ENCODE measurements around the gene PDIA6. TPM values are rescaled to one million over a fixed set of nuclear protein-coding genes. Genes with fewer than 3 reads are reported as not detected.

PDIA6 gene
- total RNA-seq, 2 experiments from 2014 or later: 127 to 136 TPM

DNA sequence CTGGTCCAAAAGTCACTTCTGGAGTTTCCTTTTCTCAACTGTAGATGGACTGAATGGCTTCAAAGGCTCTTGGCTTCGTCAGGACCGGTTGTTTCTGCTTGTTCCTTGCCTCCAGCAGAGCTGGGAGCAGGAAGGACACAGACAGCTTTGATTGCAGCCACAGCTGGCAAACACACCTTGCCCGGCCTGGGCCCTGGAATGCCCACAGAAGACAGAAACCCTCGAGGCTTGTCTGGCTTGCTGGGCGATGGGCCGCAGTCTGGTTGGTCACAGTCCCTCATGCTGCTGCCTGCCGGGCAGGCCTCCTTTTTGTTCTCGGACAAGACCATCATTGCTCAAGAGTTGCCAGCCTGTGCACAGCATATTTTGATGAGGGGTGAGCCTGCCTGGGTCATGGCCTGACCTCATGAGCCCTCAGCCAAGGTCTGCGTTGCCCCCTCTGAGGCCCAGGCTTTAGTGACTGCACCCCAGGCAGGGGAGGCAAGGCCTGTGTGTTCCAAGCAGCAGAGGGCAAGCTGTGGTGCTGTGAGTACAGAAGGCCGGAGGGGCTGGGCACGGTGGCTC lies 53.4 kb downstream of the PDIA6 start:
- POLR2A ChIA-PET: no interaction called here

DNA sequence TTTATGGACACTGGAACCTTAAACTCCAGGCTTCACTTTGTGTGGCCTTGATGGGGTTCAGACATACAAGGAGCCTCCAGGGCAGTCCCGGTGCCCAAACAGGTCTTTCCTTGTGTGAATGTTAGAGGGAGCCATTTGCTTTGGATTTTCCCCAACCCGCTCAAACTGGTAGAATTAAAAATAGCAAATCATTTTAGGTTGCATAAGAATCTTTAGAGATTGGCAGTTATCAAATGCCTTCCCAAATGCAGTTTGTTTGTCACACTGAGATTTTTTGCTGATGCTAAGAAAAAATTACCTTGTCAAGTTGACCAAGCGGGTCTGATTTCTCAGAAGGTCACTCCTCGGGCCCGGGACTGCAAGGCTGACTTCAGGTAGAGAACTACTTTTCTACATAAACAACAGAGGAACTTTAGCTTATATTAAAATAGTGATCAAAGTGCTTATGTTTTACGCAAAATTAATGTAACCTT lies 54.7 kb downstream of the PDIA6 start:
- H3K27ac Mint-ChIP-seq: no peak overlapping the region

More for the DNA sequence above, 53.4 kb downstream of the PDIA6 start:
- Mint-ChIP-seq H3K27ac (no peak overlapping the region), H3K4me1 (no peaks in the 10 kb centered on the region), H3K4me3 (no peak overlapping the region), H3K36me3 (ENCODE audit: low read depth) (no peaks in the 10 kb centered on the region), H3K9me3 (no peaks in the 10 kb centered on the region), H3K27me3 (no peaks in the 10 kb centered on the region)
- DNase-seq: no peak
- CTCF ChIA-PET: no interaction called here

DNA sequence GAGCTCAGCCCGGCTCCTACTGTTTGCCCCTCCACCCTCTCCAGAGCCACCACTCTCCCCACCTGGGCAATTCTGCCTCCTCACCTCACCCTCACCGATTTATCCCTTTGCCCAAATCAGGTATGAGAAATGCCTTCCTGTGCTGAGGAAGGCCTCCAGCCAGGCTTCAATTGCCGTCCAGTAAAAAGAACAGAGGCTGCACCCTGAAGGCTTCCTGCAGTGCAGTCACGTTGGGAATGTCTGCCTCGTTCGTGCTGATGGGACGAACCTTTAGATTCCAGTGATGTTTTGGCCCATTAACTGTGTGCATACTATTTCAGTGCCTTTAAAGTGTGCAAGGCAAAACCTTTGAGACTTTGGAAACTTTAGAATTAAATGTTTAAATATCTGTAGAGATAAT lies 57.0 kb downstream of the PDIA6 start:
- Mint-ChIP-seq H3K4me3 (no peak overlapping the region), H3K27ac (no peak overlapping the region), H3K36me3 (ENCODE audit: low read depth) (no peaks in the 10 kb centered on the region), H3K9me3 (no peaks in the 10 kb centered on the region), H3K27me3 (peaks cover 3% of the 10 kb centered on the region), H3K4me1 (no peaks in the 10 kb centered on the region)
- DNase-seq: no peak
- ChIA-PET POLR2A (no interaction called here), CTCF (no interaction called here)

More for the DNA sequence above, 54.7 kb downstream of the PDIA6 start:
- no peak overlapping the region for H3K4me3 Mint-ChIP-seq
- no peaks in the 10 kb centered on the region for H3K27me3 Mint-ChIP-seq
- DNase-seq: no peak
- ChIA-PET CTCF (interaction anchor here (0.7 kb wide), 1 partner anchor 17 kb away, joined by 3 read pairs; no protein-coding TSS in a partner anchor), POLR2A (no interaction called here)
- no peaks in the 10 kb centered on the region for H3K9me3 Mint-ChIP-seq
- H3K4me1 Mint-ChIP-seq: no peaks in the 10 kb centered on the region
- H3K36me3 Mint-ChIP-seq (ENCODE audit: low read depth): no peaks in the 10 kb centered on the region

DNA sequence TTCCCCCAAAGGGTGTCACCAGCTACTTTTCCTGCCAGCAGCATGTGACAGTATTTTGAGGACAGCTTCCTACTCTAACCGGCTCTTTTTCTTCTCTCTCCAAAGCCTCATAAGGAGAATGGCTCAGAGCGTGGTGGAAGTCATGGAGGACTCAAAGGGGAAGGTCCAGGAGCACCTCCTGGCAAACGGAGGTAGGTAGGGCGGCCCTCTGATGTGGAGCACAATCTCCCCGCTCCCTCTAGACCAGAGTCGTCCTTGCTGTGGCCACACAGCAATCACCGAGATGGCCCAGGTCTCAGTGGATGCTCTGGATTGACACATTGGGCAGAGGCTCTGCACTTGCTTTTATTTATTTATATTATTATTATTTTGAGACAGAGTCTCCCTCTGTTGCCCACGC lies 58.7 kb downstream of the PDIA6 start:
- Mint-ChIP-seq H3K4me1 (no peaks in the 10 kb centered on the region), H3K9me3 (no peaks in the 10 kb centered on the region), H3K27ac (no peak overlapping the region), H3K36me3 (ENCODE audit: low read depth) (no peaks in the 10 kb centered on the region), H3K4me3 (no peak overlapping the region), H3K27me3 (peaks cover 4% of the 10 kb centered on the region)
- DNase-seq: no peak
- CTCF ChIA-PET: interaction anchor here (0.7 to 0.8 kb wide), 2 partner anchors 22 to 647 kb away, joined by 3 read pairs; no protein-coding TSS in a partner anchor
- POLR2A ChIA-PET: no interaction called here

DNA sequence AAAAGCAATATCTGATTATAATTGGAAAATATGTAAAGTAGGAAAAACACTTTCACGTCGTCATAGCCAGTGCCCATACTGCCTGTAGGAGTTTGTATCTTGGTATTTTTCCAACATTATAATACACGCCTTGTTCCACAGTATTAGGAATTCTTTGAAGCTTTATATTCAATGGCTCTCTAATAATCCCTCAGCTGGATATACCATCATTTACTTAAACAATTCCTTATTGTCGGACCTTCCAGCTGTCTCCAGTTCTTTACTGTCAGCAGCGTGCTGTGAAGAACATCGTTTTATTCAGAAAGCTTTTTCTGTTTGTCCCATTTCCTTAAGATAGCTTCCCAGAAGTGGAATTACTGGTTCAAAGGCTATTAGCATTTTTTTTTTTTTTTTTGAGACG lies 59.4 kb downstream of the PDIA6 start:
- no peak overlapping the region for H3K27ac Mint-ChIP-seq
- H3K9me3 Mint-ChIP-seq: no peaks in the 10 kb centered on the region
- DNase-seq: no peak
- ChIA-PET CTCF (no interaction called here), POLR2A (no interaction called here)
- H3K36me3 Mint-ChIP-seq (ENCODE audit: low read depth): no peaks in the 10 kb centered on the region
- H3K4me3 Mint-ChIP-seq: no peak overlapping the region
- H3K4me1 Mint-ChIP-seq: no peaks in the 10 kb centered on the region
- H3K27me3 Mint-ChIP-seq: peaks cover 4% of the 10 kb centered on the region

DNA sequence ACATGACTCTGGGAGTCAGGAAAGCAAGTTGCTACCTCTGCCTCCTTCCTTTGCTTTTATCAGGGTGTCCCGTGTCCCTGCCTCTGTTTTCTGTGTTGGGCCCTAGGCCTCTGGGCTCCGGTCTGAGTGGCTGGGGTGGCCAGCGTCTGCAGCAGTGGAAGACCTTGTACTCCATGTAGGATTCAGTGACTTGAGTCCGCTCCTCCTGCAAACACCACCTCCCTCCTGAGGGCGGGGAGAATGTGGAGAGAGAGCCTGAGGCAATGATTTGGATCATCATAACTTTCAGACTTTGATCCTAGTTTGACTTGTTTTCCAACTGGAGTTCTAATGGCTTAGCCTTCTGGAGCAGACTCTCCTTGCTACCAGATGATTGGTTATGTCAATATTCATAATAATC lies 60.3 kb downstream of the PDIA6 start:
- CTCF ChIA-PET: no interaction called here
- Mint-ChIP-seq H3K9me3 (no peaks in the 10 kb centered on the region), H3K4me1 (no peaks in the 10 kb centered on the region), H3K4me3 (no peak overlapping the region), H3K27ac (no peak overlapping the region), H3K27me3 (peaks cover 4% of the 10 kb centered on the region), H3K36me3 (ENCODE audit: low read depth) (no peaks in the 10 kb centered on the region)
- DNase-seq: no peak
- POLR2A ChIA-PET: no interaction called here

DNA sequence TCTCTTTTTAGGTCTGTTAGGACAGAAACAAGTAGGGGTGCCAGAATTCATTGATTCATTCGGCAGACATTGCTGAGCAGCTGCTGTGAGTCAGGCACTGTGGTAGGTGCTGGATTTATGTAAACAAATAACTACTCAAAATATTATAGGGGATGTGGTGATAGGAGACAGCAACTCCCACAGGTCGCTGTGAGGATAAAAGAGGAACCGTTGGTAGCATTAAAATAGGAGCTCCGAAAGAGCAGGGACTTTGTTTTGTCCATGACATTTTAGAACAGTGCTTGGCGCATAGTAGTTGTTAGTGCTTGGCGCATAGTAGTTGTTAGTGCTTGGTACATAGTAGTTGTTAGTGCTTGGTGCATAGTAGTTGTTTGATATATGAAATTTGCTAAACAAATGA lies 62.0 kb downstream of the PDIA6 start:
- H3K4me1 Mint-ChIP-seq: peaks cover 2% of the 10 kb centered on the region
- H3K36me3 Mint-ChIP-seq (ENCODE audit: low read depth): no peaks in the 10 kb centered on the region
- CTCF ChIA-PET: interaction anchor here (0.6 kb wide), 2 partner anchors 366 to 393 kb away, joined by 3 read pairs; no protein-coding TSS in a partner anchor
- no peak for DNase-seq
- no peaks in the 10 kb centered on the region for H3K9me3 Mint-ChIP-seq
- POLR2A ChIA-PET: no interaction called here
- no peak overlapping the region for H3K4me3 Mint-ChIP-seq
- H3K27me3 Mint-ChIP-seq: peaks cover 5% of the 10 kb centered on the region
- H3K27ac Mint-ChIP-seq: no peak overlapping the region

DNA sequence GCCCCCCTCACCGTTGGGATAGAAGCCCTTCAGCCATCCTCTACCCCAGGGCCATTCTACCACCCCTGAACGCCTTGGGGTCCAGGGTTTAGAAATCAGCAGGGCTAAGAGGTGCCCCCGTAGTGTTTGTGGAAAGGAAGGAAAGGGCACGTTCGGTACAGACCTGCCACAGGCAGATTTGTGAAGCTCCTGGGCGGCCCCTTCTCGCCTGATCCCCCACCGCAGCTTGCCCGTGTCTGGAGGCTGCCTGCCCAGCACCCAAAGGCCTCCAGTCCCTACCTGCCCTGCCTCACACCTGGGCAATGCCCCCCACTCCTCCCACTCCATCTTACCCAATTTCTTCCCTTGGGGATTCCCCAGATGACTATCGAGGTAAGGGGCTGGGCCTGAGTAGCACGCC lies 69.9 kb downstream of the PDIA6 start:
- POLR2A ChIA-PET: no interaction called here
- H3K36me3 Mint-ChIP-seq (ENCODE audit: low read depth): no peaks in the 10 kb centered on the region
- no peak for DNase-seq
- no peak overlapping the region for H3K27ac Mint-ChIP-seq
- peaks cover 5% of the 10 kb centered on the region for H3K4me1 Mint-ChIP-seq
- no peaks in the 10 kb centered on the region for H3K9me3 Mint-ChIP-seq
- H3K4me3 Mint-ChIP-seq: no peak overlapping the region
- CTCF ChIA-PET: no interaction called here
- H3K27me3 Mint-ChIP-seq: peaks cover 2% of the 10 kb centered on the region

DNA sequence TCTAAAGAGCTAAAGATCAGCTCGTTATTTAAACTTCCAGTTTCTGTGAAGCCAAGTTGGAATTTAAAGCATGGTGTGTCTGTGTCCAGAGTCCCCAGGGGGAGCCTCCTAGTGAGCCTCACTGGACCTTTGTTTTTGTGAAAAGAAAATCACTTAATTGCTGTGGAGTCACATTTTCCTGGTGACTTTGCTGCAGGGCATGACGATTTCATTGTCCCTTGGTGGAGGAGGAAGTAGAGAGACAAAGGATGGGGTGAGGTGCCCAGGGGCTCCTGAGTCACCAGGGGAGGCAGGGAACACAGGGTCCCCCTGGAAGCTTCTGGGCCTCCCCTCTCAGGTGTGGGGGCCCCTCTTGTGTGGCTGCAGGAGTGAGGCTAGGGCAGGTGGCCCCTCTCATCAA lies 71.4 kb downstream of the PDIA6 start:
- ChIA-PET CTCF (no interaction called here), POLR2A (no interaction called here)
- Mint-ChIP-seq H3K4me1 (peaks cover 5% of the 10 kb centered on the region), H3K27ac (no peak overlapping the region), H3K27me3 (peaks cover 2% of the 10 kb centered on the region), H3K9me3 (no peaks in the 10 kb centered on the region), H3K36me3 (ENCODE audit: low read depth) (no peaks in the 10 kb centered on the region), H3K4me3 (no peak overlapping the region)
- no peak for DNase-seq

DNA sequence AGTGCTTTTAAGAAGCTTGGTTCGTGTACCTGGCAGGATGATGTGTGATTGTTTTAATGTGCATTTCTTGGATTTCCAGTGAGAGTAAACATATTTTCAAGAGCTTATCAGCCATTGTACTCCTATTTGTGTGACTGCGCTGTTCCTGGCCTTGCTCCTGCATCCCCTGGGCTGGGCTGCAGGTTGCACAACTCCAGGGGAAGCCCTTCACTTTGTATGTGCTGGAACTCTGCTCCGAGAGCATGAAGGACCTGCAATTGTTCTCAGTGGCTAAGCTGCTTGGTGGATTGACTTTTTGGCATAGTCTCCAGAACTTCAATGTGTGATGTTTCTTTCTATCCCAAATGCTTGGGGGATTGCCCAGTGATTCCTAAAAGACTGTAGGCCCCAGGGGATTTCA lies 72.4 kb downstream of the PDIA6 start:
- CTCF ChIA-PET: interaction anchor here (0.7 to 0.9 kb wide), 2 partner anchors 18 to 757 kb away, joined by 3 read pairs; partner anchors contain the start of gene ATP6V1C2
- DNase-seq: no peak
- H3K9me3 Mint-ChIP-seq: no peaks in the 10 kb centered on the region
- no peaks in the 10 kb centered on the region for H3K27me3 Mint-ChIP-seq
- H3K36me3 Mint-ChIP-seq (ENCODE audit: low read depth): no peaks in the 10 kb centered on the region
- H3K27ac Mint-ChIP-seq: no peak overlapping the region
- POLR2A ChIA-PET: no interaction called here
- no peak overlapping the region for H3K4me3 Mint-ChIP-seq
- no peaks in the 10 kb centered on the region for H3K4me1 Mint-ChIP-seq

DNA sequence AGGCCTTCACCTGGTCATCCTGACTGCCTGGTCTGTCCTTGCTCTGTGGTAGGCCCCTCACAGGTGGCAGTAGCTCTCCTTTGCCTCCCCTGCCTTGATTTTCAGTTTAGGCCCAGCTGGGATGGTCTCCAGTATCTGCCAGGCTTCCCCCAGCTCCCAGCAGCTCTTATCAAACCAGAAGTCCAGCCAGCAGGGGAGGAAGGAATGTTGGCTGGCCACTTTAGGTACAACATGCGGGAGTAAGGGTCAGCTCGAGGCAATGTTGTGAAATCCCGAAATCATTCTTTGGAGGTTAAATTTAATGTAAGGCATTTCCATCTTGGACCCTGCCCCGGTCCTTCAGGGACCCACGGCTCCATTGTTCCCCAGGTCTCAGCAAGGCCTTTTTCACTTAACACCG lies 74.4 kb downstream of the PDIA6 start:
- Mint-ChIP-seq H3K36me3 (ENCODE audit: low read depth) (no peaks in the 10 kb centered on the region), H3K4me3 (no peak overlapping the region), H3K4me1 (no peaks in the 10 kb centered on the region), H3K27me3 (peaks cover 7% of the 10 kb centered on the region), H3K27ac (no peak overlapping the region), H3K9me3 (no peaks in the 10 kb centered on the region)
- POLR2A ChIA-PET: no interaction called here
- CTCF ChIA-PET: interaction anchor here (0.6 kb wide), 1 partner anchor 1441 kb away, joined by 3 read pairs; no protein-coding TSS in a partner anchor
- no peak for DNase-seq

DNA sequence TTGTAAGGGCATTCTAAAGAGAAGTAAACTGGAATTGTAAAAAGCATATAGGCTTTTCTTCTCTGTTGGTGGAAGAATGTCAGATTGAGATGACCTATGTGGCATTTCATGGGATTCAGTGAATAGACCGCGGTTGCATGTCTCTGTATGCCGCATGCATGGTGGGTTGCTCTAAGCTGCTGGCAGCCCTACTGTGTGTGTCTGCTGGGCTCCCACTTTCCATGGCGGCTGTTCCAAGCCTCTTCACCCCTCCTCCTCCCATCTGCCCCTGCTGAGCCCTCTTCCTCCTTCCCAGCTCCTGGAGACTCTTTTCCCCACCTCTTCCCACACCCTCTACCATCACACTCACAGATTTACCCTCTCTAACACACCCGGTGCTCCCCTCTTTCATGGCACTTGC lies 78.6 kb downstream of the PDIA6 start:
- H3K4me1 Mint-ChIP-seq: peaks cover 5% of the 10 kb centered on the region
- peaks cover 9% of the 10 kb centered on the region for H3K27me3 Mint-ChIP-seq
- CTCF ChIA-PET: interaction anchor here (0.5 kb wide), 1 partner anchor 754 kb away, joined by 3 read pairs; no protein-coding TSS in a partner anchor
- no peaks in the 10 kb centered on the region for H3K36me3 Mint-ChIP-seq (ENCODE audit: low read depth)
- DNase-seq: no peak
- H3K4me3 Mint-ChIP-seq: no peak overlapping the region
- no peak overlapping the region for H3K27ac Mint-ChIP-seq
- POLR2A ChIA-PET: no interaction called here
- H3K9me3 Mint-ChIP-seq: no peaks in the 10 kb centered on the region

DNA sequence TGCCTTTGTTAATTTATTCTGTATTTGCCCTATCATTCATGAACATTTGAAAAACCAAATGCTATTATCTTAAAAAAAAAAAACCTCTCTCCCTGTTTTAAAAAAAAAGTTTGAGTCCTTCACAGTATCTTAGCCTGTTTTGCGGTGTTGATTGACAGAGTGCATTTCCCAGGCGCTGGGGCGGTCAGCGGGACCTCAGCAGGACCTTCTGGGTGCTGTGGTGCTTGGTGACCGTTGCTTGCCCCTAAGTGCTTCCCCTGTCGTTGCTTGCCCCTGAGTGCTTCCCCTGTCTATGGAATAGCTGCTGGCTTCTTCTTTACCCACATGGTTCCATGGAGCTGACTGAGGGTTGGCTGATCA lies 79.0 kb downstream of the PDIA6 start:
- Mint-ChIP-seq H3K27me3 (peaks cover 9% of the 10 kb centered on the region), H3K9me3 (no peaks in the 10 kb centered on the region), H3K27ac (no peak overlapping the region), H3K4me1 (peaks cover 5% of the 10 kb centered on the region), H3K36me3 (ENCODE audit: low read depth) (no peaks in the 10 kb centered on the region), H3K4me3 (no peak overlapping the region)
- CTCF ChIA-PET: interaction anchor here (0.5 kb wide), 1 partner anchor 754 kb away, joined by 3 read pairs; no protein-coding TSS in a partner anchor
- DNase-seq: no peak
- POLR2A ChIA-PET: interaction anchor here (0.6 kb wide), 1 partner anchor 85 kb away, joined by 7 read pairs; no protein-coding TSS in a partner anchor
